Progenitor cell of endocrine pancreas (in vitro differentiated cells): ENCODE measurements around the gene CATSPERD. TPM values are rescaled to one million over a fixed set of nuclear protein-coding genes. Genes with fewer than 3 reads are reported as not detected.

Source experiments
- DNase-seq: peaks from one replicate; pipeline ENCODE4 v3.0.0; 2021; ENCODE audit warnings: low spot score; ENCODE audit not compliant: unreplicated experiment
- H3K27ac Mint-ChIP-seq: 2 replicates; pipeline ENCODE4 v1.8.0; 2021; ENCODE audit warnings: mild to moderate bottlenecking, moderate library complexity, mixed read lengths
- H3K27me3 Mint-ChIP-seq: 2 replicates; pipeline ENCODE4 v1.8.0; 2021; ENCODE audit warnings: mixed read lengths
- H3K36me3 Mint-ChIP-seq: 2 replicates; pipeline ENCODE4 v1.8.0; 2022; ENCODE audit warnings: mixed read lengths; ENCODE audit not compliant: insufficient read depth
- H3K4me1 Mint-ChIP-seq: 2 replicates; pipeline ENCODE4 v1.8.0; 2021; ENCODE audit warnings: low read depth, mixed read lengths
- H3K4me3 Mint-ChIP-seq: 2 replicates; pipeline ENCODE4 v1.8.0; 2021; ENCODE audit warnings: low read depth, mild to moderate bottlenecking, moderate library complexity, mixed read lengths
- H3K9me3 Mint-ChIP-seq: 2 replicates; pipeline ENCODE4 v1.8.0; 2021; ENCODE audit warnings: low read depth, mixed read lengths
- CTCF ChIP-seq: fragments of 200-600 bp; sonication (generic); IDR thresholded peaks from one replicate; pipeline ENCODE4 v1.5.0; 2021; ENCODE audit warnings: antibody characterized with exemption, mild to moderate bottlenecking; ENCODE audit not compliant: unreplicated experiment
- total RNA-seq: library from RNA; stranded (reverse); gene quantifications from 2 replicates; pipeline ENCODE4 v1.2.1, GENCODE V29; 2021

CATSPERD gene
- total RNA-seq, 1 donor from 2014 or later = not detected

DNA sequence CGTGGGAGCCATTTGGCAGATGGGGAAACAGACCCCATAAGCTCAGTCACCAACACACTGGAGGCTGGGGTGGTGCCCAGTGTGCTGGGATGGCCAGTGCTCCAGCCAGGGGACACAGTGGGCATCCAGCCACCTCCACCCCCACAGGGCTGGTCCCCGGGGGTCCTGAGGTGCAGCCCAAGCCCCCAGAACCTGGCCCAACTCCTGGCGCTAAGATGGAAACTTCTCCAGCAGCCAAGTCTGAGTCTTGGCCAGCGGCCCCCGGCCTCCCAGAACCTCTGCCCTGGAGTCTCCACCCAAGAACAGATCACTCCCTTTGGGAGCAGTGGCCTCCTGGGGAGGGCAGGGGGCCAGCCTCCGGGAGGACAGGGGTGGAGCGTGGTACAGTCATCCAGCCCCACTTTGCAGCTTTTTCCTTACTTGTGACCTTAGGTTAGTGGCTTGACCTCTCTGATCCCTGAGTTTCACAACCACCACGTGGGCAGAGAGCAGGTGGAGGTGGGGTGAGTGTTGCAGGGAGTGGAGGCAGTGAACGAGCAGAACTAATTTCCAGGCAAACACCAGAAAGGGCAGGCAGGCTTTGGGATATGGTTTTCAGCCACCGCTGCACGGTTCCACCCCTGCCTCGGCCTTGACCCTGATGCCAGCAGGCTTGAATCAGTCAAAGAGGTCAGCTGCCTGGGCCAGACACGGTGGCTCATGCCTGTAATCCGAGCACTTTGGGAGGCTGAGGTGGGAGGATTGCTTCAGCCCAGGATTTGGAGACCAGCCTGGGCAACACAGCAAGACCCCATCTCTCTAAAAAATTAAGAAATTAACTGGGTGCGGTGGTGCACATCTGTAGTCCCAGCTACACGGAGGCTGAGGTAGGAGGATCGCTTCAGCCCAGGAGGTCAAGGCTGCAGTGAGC is 80.2 kb downstream of the CATSPERD start:
- H3K4me1 Mint-ChIP-seq = peaks cover 4% of the 10 kb centered on the region
- no peak overlapping the region for H3K27ac Mint-ChIP-seq
- no peak for DNase-seq
- no peaks in the 10 kb centered on the region for H3K9me3 Mint-ChIP-seq
- H3K36me3 Mint-ChIP-seq = no peaks in the 10 kb centered on the region
- TF ChIP-seq CTCF = no peak
- peaks cover 37% of the 10 kb centered on the region for H3K27me3 Mint-ChIP-seq
- H3K4me3 Mint-ChIP-seq = no peak overlapping the region

DNA sequence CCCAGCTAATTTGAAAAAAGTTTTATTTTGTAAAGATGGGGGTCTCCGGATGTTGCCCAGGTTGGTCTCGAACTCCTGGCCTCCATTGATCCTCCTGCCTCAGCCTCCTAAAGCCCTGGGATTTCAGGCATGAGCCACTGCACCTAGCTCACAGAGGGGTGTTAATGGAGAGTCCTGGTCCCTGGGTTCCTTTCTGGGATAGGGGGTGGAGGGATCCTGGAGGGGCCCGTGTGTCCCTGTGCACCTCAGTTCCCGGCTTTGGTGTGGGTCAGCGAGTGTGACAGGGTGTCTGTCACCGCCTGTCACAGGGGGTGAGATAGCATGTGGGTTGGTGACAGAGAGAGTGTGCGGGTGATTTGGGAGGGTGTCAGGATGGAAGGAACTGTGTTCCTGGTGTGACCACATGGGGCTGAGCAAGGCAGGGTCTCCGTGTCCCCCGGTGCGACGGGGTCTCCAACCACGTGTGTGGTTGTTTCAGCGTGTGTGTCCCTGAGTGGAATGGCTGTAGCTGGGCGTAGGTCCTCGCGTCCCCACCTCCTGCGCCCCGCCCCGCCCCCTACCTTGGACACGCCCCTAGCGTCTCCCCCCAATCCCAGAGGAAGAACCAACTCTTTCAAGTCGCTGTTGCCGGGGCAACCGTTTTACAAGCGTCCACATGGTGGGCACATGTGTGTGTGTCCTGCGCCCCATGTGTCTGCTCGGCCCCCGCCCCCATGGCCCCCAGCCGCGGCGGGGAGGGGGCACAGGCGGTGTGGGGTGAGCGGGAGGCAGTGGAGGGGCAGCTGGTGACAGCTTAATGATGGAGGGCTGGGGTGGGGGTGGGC is 81.6 kb downstream of the CATSPERD start:
- Mint-ChIP-seq H3K9me3 (no peaks in the 10 kb centered on the region), H3K27me3 (peaks cover 39% of the 10 kb centered on the region), H3K4me3 (no peak overlapping the region), H3K4me1 (peaks cover 4% of the 10 kb centered on the region), H3K27ac (no peak overlapping the region), H3K36me3 (no peaks in the 10 kb centered on the region)
- DNase-seq = no peak
- TF ChIP-seq CTCF = no peak

GRCh38 chr19:5803441-5803751 is 83.0 kb downstream of the CATSPERD start:
- H3K36me3 Mint-ChIP-seq = no peaks in the 10 kb centered on the region
- peaks cover 45% of the 10 kb centered on the region for H3K27me3 Mint-ChIP-seq
- no peak for TF ChIP-seq CTCF
- no peak overlapping the region for H3K27ac Mint-ChIP-seq
- peaks cover 4% of the 10 kb centered on the region for H3K4me1 Mint-ChIP-seq
- peak overlapping the region; percentile 51 for H3K4me3 Mint-ChIP-seq
- no peak for DNase-seq
- H3K9me3 Mint-ChIP-seq = no peaks in the 10 kb centered on the region

DNA sequence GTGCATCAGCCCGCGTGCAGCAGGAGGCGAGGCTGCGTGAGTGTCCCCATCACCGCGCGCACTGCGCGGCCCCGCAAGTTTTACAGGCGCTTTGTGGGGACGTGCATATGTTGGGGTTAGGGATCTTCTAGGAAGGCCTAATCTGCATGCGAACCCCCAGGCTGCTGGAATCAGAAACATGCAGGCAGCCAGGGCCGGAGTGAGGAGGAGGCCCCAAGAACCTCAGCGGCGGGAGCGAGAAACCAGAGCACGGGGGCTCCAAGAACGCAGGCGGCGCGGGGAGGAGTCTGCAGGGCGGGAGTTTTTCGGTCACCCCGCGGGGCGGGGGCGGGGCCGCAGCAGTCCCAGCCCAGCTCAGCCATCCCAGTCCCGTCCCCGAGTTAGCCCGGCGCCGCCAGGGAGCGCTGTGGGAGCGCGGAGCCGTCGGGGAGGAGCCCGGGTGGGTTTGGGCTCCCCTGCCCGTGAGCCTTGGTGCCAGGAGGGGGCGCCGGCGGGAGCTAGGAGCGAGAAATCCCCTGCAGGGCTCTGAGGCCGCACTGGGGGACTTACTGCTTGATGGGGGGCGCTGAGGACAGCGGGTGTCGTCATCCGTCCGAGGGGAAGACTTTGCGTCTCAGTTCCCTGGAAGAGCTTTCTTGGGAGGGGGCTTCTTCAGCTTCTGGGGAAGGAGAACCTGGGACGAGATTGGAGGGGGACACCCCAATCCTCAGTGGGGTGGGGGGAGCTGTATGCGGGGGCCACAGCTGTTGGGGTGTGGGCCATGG is 83.5 kb downstream of the CATSPERD start:
- peaks cover 43% of the 10 kb centered on the region for H3K27me3 Mint-ChIP-seq
- TF ChIP-seq CTCF = peak; percentile 96
- peaks cover 4% of the 10 kb centered on the region for H3K4me1 Mint-ChIP-seq
- peak; percentile 96 for DNase-seq
- H3K36me3 Mint-ChIP-seq = no peaks in the 10 kb centered on the region
- H3K9me3 Mint-ChIP-seq = no peaks in the 10 kb centered on the region
- peak overlapping the region; percentile 71 for H3K27ac Mint-ChIP-seq
- H3K4me3 Mint-ChIP-seq = peak overlapping the region; percentile 63
